GM12865 (cell line): ENCODE results near the gene FGF8.

Experiments
- DNase-seq: peaks from one replicate; pipeline ENCODE4 v3.0.0; 2010; ENCODE audit warnings: low read depth
- H3K4me3 ChIP-seq: 2 replicates; pipeline ENCODE4 v1.5.1; 2011; ENCODE audit warnings: mild to moderate bottlenecking, low read depth, low read length, control low read depth
- CTCF ChIP-seq: IDR thresholded peaks from 2 replicates; pipeline ENCODE4 v1.5.1; 2011; ENCODE audit warnings: low read length, control low read depth, low read depth, inconsistent platforms; ENCODE audit not compliant: insufficient read depth; ENCODE audit errors: missing control alignments

The FGF8 gene

DNA sequence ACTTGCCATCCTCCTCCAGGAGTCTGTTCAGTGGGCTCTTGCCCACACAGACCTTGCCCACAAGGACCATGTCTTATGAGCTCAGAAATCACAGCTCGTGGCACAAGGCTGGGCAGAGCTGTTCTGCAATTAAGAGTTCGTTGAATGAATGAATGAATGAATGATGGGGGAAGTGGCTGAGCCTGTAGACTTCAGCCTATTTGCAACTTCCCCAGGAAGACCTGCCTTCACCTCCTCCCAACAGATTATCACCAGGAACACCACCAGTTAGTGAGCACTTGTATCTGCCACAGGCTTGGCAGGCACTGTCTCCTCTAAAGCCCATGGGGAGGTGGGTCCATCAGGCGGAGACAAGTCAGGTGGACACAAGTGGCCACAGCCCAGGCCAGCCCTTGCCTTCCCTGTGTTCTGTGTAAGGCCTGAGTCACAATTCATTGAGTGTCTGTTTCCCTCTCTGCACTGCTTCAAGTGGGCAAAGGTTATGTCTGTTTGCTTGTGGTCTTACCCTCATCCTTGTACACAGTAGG is 1.8 kb upstream of the FGF8 start:
- DNase-seq: no peak
- H3K4me3 ChIP-seq: no peak overlapping the region
- TF ChIP-seq CTCF: no peak

DNA sequence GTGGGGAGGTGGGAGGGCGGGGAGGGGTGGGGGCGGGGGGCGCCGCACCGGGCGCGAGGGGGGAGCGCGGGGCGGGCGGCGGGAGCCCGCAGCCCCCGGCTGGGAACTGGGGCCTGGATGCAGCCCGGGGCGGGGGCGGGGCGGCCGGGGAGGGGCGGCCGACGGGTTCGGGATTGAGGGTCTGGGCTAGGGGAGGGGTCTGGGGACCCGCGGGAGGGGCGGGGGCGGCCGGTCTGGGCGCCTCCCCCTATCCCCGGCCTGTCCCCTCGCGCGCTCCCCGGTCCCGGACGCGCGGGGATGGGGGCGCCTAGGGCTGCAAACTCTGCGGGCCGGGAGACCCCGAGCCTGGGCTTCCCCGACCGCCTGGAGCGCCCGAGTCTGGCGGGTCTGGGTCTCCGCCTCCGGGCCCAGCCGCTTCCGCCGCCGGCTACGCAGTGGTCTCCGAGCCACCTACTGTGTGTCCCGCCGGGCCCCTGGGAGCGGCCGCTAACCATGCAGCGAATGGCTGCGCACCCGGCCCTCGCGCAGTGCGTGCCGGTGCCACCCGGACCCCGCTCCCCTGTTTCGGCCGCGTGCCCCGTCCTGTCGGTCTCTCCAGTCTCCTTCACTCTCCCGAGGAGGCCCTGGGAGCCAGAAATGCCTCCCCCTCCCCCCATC is 375 bp upstream of the FGF8 start:
- no peak overlapping the region for H3K4me3 ChIP-seq
- TF ChIP-seq CTCF: no peak
- DNase-seq: no peak

GRCh38 chr10:101774589-101775272 is 1.2 kb downstream of the FGF8 start:
- no peak overlapping the region for H3K4me3 ChIP-seq
- no peak for DNase-seq
- TF ChIP-seq CTCF: no peak

DNA sequence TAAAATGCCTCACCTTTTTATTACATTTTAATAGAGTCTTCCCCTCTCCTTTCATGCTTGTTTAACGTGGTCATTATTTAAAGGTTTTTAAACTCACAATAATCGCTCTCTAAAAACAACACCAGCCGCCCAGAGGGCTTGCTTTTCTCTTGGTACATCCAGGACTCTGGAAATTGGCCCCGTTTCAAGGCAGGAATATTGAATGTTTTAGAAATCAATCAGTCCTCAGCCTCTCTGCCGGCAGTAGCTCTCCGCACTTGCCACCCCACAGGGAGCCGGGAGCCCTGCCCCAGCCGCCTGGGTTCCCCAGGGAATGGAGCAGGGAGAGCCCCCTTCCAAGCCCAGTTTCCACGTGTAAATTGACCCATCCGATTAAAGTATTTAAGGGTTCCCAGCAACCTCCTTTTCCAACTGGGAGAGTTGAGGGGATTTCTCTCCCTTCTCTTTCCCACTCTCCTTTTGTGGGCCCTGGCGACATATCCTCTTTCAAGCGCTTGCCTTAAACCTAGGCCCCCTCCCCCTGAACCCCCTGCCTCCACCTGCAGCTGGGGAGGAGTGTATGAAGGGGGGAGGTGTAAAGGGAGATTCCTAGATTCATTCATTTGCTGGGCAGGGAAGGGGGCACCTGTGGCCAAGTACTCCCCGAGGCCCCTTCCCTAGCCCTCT is 1.9 kb downstream of the FGF8 start:
- H3K4me3 ChIP-seq: no peak overlapping the region
- no peak for DNase-seq
- TF ChIP-seq CTCF: no peak

- no peak for TF ChIP-seq CTCF
- no peak for DNase-seq
- no peak overlapping the region for H3K4me3 ChIP-seq
Measured at GRCh38 chr10:101772895-101773761, 2.8 kb downstream of the FGF8 start.

DNA sequence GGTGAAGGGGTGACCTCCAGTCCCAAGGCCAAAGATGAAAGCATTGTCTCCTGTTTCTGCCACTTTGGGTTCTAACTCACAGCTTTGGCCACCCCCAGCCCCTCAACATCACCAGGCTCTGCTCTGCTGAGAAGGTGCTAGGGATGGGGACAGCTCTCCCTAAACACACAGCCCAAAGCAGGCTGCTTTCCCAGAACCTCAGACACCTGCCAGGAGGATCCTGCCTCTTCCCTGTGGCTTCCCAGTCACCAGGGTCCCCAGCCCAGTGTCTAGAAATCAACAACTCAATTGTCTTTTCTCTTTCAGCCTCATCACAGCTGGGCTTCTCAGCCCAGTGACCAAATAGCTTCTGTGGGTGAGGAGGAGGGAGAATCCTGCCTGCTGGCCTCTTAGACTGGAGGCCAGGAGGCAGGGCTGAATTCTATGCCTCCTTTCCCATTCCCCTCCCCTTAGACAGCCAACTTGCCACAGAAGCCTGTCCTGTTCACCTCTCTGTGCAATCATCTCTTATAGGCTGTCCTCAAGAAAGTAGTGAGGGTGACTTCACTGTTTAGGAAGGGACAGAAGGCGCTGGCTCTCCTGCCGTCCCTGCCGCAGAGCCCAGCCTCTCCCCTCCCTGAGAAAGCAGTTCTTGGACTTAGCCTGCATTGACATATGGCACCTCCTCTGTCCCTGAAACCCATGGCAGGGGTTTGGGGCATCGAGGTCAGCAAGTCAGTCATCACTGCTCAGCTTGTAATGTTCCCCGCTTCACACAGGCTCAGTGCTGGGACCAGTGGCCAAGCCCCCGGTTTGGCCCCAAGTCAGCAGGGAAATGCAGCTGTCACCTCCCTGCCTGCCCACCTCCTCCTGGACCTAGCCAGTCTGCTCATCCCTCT is 3.7 kb downstream of the FGF8 start:
- no peak overlapping the region for H3K4me3 ChIP-seq
- no peak for DNase-seq
- TF ChIP-seq CTCF: no peak
